ENCODE data around the gene KLF13.

The KLF13 gene

DNA sequence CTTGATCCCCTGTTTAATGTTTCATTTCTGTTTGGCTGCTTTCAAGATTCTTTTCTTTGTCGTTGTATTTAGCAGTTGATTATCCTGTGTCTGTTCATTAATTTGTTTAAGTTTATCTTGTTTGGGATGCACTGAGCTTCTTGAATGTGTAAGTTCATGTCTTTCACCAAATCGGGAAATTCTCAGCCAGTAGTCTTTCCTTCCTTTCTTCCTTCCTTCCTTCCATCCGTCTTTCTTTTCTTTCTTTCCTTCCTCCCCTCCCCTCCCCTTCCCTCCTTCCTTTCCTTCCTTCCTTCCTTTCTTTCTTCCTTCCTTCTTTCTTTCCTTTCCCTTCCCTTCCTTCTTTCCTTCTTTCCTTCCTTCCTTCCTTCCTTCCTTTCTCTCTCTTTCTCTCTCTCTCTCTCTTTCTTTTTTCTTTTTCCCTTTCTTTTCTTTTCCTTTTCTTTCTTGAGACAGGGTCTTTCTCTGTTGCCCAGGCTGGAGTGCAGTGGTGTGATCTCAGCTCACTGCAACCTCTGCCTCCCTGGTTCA, 35.5 kb upstream of the KLF13 start:
- Histone ChIP-seq H3K36me3 (ENCODE audit: control insufficient read depth, insufficient read depth, low read length) (no peaks in the 10 kb centered on the region), H3K9me3 (ENCODE audit: control insufficient read depth, insufficient read depth, low read depth, low read length) (no peaks in the 10 kb centered on the region), H3K4me3 (ENCODE audit: low read depth, low read length) (no peak overlapping the region), H3K27ac (ENCODE audit: low read depth, low read length) (no peak overlapping the region), H3K9ac (ENCODE audit: low read length) (no peak overlapping the region), H3K4me1 (ENCODE audit: control insufficient read depth, insufficient read depth, low read length) (no peaks in the 10 kb centered on the region), H3K27me3 (ENCODE audit: control insufficient read depth, insufficient read depth, low read length) (no peaks in the 10 kb centered on the region)

DNA sequence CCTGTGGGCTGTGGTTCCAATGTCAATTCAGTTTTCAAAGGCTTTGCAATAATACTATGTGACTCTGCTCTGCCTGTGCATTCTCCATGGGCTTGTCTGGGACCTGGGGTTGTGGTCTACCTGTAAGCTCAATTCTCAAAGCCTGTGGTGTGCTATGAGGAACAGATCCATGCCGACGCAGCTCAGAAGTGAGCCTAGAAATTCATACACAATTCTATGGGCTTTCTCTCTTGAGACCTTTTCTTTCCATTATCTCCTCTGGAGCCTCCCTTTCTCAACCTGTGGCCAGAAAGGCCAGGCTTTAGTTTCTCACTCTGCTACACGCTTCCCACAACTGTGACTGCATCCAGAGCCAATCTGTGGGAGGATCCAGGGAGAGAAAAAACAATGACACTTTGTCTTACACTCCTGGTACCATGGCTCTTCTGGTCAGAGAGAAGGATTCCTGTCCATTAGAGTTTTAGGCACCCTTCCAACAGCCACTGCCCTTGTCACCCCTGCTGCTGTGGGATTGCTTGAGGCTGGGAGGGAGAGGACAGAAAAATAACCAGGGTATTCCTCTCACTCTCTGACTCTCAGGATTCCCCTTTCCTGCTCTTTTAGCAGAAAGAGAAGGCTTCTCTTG, 34.1 kb upstream of the KLF13 start:
- H3K9ac ChIP-seq (ENCODE audit: low read length), result no peak overlapping the region
- H3K4me1 ChIP-seq (ENCODE audit: control insufficient read depth, insufficient read depth, low read length), result peaks cover 13% of the 10 kb centered on the region
- no peaks in the 10 kb centered on the region for H3K9me3 ChIP-seq (ENCODE audit: control insufficient read depth, insufficient read depth, low read depth, low read length)
- H3K36me3 ChIP-seq (ENCODE audit: control insufficient read depth, insufficient read depth, low read length), result no peaks in the 10 kb centered on the region
- H3K27me3 ChIP-seq (ENCODE audit: control insufficient read depth, insufficient read depth, low read length), result no peaks in the 10 kb centered on the region
- H3K27ac ChIP-seq (ENCODE audit: low read depth, low read length), result no peak overlapping the region
- H3K4me3 ChIP-seq (ENCODE audit: low read depth, low read length), result no peak overlapping the region

DNA sequence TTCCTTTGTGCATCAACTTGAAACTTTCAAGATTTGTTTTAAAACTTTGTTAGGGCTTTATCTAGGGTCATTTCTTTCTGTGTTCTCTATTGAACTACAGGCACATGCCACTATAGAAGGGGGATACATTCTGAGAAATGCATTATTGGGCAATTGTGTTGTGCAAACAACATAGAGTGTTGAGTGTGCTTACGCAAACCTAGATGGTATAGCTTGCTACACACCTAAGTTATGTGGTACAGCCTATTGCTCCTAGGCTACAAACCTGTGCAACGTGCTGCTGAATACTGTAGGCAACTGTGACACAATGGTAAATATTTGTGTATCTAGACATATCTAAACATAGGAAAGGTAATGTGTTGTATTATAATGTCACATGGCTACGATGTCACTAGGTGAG, 33.0 kb upstream of the KLF13 start:
- Histone ChIP-seq H3K4me3 (ENCODE audit: low read depth, low read length) (no peak overlapping the region), H3K4me1 (ENCODE audit: control insufficient read depth, insufficient read depth, low read length) (peaks cover 15% of the 10 kb centered on the region), H3K36me3 (ENCODE audit: control insufficient read depth, insufficient read depth, low read length) (no peaks in the 10 kb centered on the region), H3K9me3 (ENCODE audit: control insufficient read depth, insufficient read depth, low read depth, low read length) (no peaks in the 10 kb centered on the region), H3K27ac (ENCODE audit: low read depth, low read length) (no peak overlapping the region), H3K9ac (ENCODE audit: low read length) (no peak overlapping the region), H3K27me3 (ENCODE audit: control insufficient read depth, insufficient read depth, low read length) (no peaks in the 10 kb centered on the region)

DNA sequence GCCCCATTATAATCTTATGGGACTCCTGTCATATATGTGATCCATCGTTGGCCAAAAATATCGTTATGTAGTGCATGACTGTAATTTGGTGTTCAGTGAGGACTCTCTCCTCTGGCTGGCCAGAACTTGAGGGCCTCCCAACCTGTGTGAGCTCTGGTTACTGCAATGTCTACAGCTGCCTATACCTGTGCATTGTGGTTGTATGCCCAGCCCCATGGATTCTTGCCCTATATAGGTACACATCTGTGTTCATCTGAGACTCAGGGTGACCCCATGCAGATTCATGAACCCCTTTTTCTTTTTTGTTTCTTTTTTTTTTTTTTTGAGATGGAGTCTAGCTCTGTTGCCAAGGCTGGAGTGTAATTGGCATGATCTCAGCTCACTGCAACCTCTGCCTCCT, 32.6 kb upstream of the KLF13 start:
- Histone ChIP-seq H3K27me3 (ENCODE audit: control insufficient read depth, insufficient read depth, low read length) (no peaks in the 10 kb centered on the region), H3K9me3 (ENCODE audit: control insufficient read depth, insufficient read depth, low read depth, low read length) (no peaks in the 10 kb centered on the region), H3K4me1 (ENCODE audit: control insufficient read depth, insufficient read depth, low read length) (peaks cover 15% of the 10 kb centered on the region), H3K9ac (ENCODE audit: low read length) (no peak overlapping the region), H3K4me3 (ENCODE audit: low read depth, low read length) (no peak overlapping the region), H3K36me3 (ENCODE audit: control insufficient read depth, insufficient read depth, low read length) (no peaks in the 10 kb centered on the region), H3K27ac (ENCODE audit: low read depth, low read length) (no peak overlapping the region)

DNA sequence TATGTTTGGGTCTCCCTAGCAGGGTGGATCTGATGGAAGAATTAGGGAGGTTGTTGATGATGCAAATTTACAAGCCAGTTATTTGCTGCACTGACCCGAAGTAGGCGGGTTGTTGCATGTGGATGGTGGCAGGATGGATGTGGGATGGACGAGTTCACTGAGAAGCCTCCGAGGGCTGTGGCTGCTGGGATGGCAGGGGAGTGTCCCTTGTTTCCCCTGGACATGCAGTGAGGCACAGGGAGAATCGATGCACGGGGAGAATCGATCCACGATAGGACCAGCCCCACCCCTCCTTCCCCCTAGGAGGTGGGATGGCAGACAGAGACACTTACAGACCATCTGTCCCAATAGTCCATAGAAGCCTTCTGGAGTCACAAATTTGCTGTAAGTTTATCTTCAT, 31.0 kb upstream of the KLF13 start:
- Histone ChIP-seq H3K36me3 (ENCODE audit: control insufficient read depth, insufficient read depth, low read length) (no peaks in the 10 kb centered on the region), H3K27me3 (ENCODE audit: control insufficient read depth, insufficient read depth, low read length) (no peaks in the 10 kb centered on the region), H3K9me3 (ENCODE audit: control insufficient read depth, insufficient read depth, low read depth, low read length) (no peaks in the 10 kb centered on the region), H3K27ac (ENCODE audit: low read depth, low read length) (no peak overlapping the region), H3K4me3 (ENCODE audit: low read depth, low read length) (no peak overlapping the region), H3K9ac (ENCODE audit: low read length) (no peak overlapping the region), H3K4me1 (ENCODE audit: control insufficient read depth, insufficient read depth, low read length) (peaks cover 15% of the 10 kb centered on the region)

DNA sequence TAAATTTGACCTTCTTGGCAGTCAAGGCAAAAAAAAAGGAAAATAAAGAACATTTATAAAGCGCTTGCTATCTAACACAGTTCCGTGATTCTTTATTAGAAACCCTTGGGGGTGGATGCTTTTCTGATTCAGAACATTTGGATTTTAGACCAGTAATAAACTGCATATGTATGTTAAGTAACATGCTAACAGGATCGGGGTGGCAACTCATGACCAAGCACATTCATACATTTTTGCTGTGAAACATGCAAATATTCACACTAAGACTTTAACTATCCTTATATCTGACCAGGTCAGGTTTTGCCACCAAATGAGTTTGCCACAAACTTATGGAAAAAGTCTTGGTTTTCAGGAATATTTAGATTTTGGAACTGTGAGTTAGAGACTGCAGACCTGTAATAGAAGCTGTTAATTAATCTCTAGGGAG, 30.4 kb upstream of the KLF13 start:
- Histone ChIP-seq H3K27me3 (ENCODE audit: control insufficient read depth, insufficient read depth, low read length) (no peaks in the 10 kb centered on the region), H3K4me1 (ENCODE audit: control insufficient read depth, insufficient read depth, low read length) (peaks cover 20% of the 10 kb centered on the region), H3K4me3 (ENCODE audit: low read depth, low read length) (no peak overlapping the region), H3K9ac (ENCODE audit: low read length) (no peak overlapping the region), H3K9me3 (ENCODE audit: control insufficient read depth, insufficient read depth, low read depth, low read length) (no peaks in the 10 kb centered on the region), H3K27ac (ENCODE audit: low read depth, low read length) (no peak overlapping the region), H3K36me3 (ENCODE audit: control insufficient read depth, insufficient read depth, low read length) (no peaks in the 10 kb centered on the region)

DNA sequence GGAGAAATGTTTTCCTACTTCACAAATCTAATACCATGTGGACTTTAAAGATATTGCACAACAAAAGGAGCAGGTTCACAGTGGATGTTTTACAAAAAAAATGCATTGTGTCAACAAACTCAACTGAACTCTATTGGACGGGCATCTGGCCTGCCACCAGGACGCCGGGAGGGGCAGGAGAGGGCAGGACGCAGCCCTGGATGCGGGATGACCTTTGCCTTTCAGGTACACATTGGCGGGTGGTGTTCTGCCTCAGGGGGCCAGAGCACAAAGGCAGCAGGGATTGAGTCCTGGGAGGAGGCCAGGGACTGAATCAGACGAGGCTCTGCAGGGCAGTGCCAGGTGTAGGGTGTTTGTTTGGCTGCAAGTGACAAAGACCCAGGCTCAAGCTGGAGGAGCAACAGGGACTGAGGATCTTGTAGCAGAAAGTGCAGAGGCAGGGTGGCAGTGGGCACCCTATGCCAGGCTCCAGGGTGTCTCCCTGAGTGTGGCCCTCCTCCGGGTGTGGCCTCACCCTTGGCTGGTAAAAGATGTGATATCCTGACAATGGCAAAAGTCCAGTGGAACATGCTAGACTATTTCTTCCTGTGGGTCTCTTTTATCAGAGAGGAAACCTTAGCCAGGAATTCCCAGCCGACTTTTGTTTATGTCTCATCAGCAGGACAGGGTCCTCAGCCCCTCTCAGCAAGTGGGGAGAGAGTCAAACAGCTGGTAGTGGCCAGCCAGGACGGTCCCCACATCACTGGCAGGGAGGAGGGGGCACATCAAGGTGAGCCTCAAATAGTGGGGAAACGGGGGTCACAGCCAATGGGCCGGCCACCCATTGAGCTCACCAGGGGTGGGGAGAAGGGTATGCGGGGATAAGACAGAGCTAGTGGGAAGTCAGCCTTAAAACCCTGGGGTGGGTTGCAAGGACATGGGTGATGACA, 29.7 kb upstream of the KLF13 start:
- Histone ChIP-seq H3K9ac (ENCODE audit: low read length) (no peak overlapping the region), H3K27ac (ENCODE audit: low read depth, low read length) (no peak overlapping the region), H3K9me3 (ENCODE audit: control insufficient read depth, insufficient read depth, low read depth, low read length) (no peaks in the 10 kb centered on the region), H3K36me3 (ENCODE audit: control insufficient read depth, insufficient read depth, low read length) (no peaks in the 10 kb centered on the region), H3K4me3 (ENCODE audit: low read depth, low read length) (no peak overlapping the region), H3K4me1 (ENCODE audit: control insufficient read depth, insufficient read depth, low read length) (peaks cover 23% of the 10 kb centered on the region), H3K27me3 (ENCODE audit: control insufficient read depth, insufficient read depth, low read length) (no peaks in the 10 kb centered on the region)

DNA sequence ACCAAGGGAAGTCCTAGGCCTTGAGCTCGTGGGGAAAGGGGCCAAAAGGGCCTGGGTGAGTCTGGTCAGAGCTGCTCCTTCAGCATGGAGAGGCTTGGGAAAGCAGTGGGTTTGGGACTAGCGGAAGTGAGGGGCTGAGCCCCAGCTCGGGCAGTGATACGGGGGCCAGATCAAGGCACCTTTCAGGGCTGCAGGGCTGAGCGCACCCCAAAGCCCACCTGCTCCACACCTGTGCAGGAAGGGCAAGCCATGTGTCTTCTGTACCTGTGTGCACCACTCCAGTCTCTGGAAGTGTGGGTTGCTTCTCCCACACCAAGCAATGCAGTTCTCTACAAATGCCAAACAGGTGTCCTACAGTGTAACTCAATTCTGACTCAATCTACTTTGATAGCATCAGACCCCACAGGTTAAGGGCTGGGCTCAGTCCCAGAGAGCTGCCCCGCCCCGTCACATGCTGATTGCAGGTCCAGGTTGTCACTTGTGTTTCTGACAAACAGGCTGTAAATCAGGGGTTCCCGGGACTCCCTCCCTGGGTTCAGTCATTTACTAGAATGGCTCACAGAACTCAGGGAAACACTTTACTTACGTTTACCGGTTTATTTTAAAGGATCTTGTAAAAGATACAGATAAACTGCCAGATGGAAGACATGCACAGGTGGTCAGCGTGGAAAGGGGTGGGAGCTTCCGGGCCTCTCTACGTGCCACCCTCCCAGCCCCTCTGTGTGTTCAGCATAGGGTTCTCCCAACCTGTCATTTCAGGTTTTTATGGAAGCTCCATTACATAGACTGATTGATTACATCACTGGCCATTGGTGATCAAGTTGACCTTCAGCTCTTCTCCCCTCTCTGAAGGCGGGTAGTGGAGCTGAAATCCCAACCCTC, 28.8 kb upstream of the KLF13 start:
- H3K4me1 ChIP-seq (ENCODE audit: control insufficient read depth, insufficient read depth, low read length), result peaks cover 24% of the 10 kb centered on the region
- no peaks in the 10 kb centered on the region for H3K27me3 ChIP-seq (ENCODE audit: control insufficient read depth, insufficient read depth, low read length)
- H3K9ac ChIP-seq (ENCODE audit: low read length), result no peak overlapping the region
- no peak overlapping the region for H3K27ac ChIP-seq (ENCODE audit: low read depth, low read length)
- H3K36me3 ChIP-seq (ENCODE audit: control insufficient read depth, insufficient read depth, low read length), result no peaks in the 10 kb centered on the region
- H3K9me3 ChIP-seq (ENCODE audit: control insufficient read depth, insufficient read depth, low read depth, low read length), result no peaks in the 10 kb centered on the region
- H3K4me3 ChIP-seq (ENCODE audit: low read depth, low read length), result no peak overlapping the region

DNA sequence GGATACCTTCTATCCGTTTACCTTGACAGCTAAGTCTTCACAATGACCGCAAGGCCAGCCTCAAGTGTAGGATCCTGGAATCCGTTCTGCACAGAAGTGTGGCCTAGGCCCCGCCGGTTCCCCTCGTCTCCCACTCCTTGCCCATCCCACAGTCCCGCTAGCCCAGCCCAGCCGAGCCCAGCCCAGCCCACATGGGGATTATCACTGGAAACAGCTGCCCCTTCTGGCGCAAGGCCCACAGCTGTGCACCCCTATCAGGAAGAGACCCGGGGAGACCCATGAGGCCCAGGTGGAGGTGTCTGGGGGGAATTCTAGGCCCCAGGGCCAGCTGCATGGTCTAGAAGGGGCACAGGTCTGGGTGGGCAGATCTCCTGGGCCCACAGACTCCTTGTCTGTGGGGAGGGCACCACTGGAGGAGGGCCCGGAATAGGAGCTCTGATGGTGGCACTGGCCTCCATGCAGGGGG, 27.9 kb upstream of the KLF13 start:
- H3K36me3 ChIP-seq (ENCODE audit: control insufficient read depth, insufficient read depth, low read length), result no peaks in the 10 kb centered on the region
- no peaks in the 10 kb centered on the region for H3K9me3 ChIP-seq (ENCODE audit: control insufficient read depth, insufficient read depth, low read depth, low read length)
- no peak overlapping the region for H3K4me3 ChIP-seq (ENCODE audit: low read depth, low read length)
- peaks cover 34% of the 10 kb centered on the region for H3K4me1 ChIP-seq (ENCODE audit: control insufficient read depth, insufficient read depth, low read length)
- no peaks in the 10 kb centered on the region for H3K27me3 ChIP-seq (ENCODE audit: control insufficient read depth, insufficient read depth, low read length)
- H3K9ac ChIP-seq (ENCODE audit: low read length), result no peak overlapping the region
- no peak overlapping the region for H3K27ac ChIP-seq (ENCODE audit: low read depth, low read length)

DNA sequence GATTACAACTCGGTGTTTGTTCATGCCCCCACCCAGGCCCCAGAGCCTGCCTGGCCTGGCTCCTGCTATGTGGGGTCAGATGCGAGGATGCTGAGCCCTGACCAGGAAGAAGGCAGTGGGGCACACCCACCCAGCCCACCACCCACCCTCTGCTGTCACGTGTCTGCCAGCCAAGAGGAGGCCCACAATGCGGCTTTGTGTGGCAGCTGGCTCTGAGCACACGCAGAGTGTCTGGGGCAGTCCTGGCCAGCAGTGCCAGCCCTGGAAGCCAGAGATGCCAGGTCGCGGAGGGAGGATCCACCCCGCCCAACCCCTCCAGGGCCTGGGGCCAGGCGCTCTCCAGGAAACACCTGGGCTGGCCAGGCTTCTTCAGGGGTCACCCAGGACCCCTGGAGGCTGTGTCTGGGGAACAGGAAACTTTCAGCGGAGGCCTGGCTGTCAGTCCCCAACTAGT, 26.4 kb upstream of the KLF13 start:
- no peaks in the 10 kb centered on the region for H3K9me3 ChIP-seq (ENCODE audit: control insufficient read depth, insufficient read depth, low read depth, low read length)
- H3K27me3 ChIP-seq (ENCODE audit: control insufficient read depth, insufficient read depth, low read length), result no peaks in the 10 kb centered on the region
- H3K27ac ChIP-seq (ENCODE audit: low read depth, low read length), result no peak overlapping the region
- no peak overlapping the region for H3K4me3 ChIP-seq (ENCODE audit: low read depth, low read length)
- H3K4me1 ChIP-seq (ENCODE audit: control insufficient read depth, insufficient read depth, low read length), result peaks cover 47% of the 10 kb centered on the region
- no peak overlapping the region for H3K9ac ChIP-seq (ENCODE audit: low read length)
- no peaks in the 10 kb centered on the region for H3K36me3 ChIP-seq (ENCODE audit: control insufficient read depth, insufficient read depth, low read length)
